CD4-positive, alpha-beta T cell treated with Interleukin-6 for 4 hours (primary cell): ENCODE results near the gene ST6GALNAC3.
"Not testable (repeated sequence)": the region's sequence is repeated elsewhere in the genome, so short reads cannot be mapped to it uniquely, and the experiment has no call there.

Source experiments
- DNase-seq: peaks from one replicate; pipeline ENCODE4 v3.0.0-alpha.2; 2020; ENCODE audit warnings: mixed read lengths

The ST6GALNAC3 gene

GRCh38 chr1:76109901-76110560 is 35.5 kb downstream of the ST6GALNAC3 start:
- DNase-seq = no peak

DNA sequence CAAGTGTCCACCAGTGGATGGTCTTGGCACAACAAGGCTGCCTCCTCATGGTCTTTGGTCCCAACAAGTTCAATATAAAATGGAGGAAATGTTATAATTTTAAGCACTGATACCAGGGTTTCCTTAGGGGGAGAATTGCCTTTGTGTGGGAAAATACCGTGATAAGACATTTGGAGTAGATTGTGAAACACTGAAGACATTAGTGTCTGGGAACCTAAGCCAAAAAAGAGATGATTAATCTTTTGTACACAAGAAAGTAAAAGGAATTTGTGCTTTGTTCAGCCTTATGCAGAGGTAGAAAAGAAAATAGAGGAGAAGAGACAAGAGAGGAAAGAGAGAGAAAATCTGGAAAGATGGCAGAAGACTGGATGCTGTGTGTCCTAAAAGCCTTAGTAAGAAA is 36.1 kb downstream of the ST6GALNAC3 start:
- no peak for DNase-seq

GRCh38 chr1:76112321-76112720 is 37.8 kb downstream of the ST6GALNAC3 start:
- DNase-seq = not testable (repeated sequence)

DNA sequence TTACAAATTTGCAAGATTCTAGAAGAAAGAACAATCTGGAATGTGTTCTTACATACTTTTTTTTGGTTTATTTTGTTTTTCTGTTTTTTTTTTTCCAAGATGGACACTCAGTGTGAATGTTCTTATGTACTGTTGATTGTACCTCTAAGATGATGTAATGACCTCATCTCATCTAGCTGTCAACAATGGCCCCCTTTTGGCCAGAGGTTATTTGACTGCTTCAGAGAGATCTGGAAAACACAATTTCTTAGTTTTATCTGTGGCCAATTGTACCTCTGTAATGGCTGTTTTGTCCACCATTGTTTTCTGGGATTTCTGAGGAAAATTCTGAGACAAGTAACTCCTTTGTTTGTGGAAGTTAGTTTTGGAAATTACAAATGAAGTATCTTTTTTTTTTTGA is 38.9 kb downstream of the ST6GALNAC3 start:
- no peak for DNase-seq

DNA sequence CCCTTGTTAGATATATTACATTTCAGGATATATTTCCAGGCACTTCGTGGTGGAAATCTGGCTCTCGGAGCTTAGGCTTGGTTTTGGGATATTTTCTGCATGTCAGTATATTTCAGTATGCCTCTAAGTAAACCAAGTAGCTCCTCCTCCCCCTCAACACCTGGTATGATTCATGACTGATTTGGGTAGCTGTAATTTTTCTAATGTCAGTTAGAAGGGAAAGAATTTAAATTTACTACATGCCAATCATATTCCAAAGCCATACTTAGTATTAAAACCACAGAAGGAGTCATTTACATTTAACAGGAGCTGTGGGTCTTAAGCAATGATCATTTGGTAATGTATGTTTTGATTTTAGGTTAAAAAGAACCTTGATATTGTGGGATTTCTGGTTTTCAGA is 40.6 kb downstream of the ST6GALNAC3 start:
- no peak for DNase-seq

- no peak for DNase-seq
Measured at GRCh38 chr1:76121850-76122249, 47.3 kb downstream of the ST6GALNAC3 start.

DNA sequence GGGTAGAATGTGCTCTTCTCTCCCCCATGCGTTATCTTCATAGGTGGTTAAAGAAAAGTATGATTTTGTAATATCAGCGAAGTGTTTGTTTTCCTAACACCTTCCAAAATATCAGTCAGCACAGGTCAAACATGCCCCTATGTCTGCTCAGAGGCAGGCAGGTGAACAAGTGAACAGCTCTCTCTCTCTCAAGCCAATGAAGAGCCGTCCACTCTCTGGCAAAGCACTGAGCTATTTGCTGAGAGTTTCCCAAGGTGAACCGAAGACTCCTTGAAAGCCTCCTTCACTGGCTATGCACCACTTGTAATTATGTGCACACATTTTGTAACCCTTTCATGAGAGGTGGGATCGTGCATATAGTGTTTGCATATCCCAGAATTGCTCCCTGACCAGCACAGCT is 47.7 kb downstream of the ST6GALNAC3 start:
- no peak for DNase-seq

DNA sequence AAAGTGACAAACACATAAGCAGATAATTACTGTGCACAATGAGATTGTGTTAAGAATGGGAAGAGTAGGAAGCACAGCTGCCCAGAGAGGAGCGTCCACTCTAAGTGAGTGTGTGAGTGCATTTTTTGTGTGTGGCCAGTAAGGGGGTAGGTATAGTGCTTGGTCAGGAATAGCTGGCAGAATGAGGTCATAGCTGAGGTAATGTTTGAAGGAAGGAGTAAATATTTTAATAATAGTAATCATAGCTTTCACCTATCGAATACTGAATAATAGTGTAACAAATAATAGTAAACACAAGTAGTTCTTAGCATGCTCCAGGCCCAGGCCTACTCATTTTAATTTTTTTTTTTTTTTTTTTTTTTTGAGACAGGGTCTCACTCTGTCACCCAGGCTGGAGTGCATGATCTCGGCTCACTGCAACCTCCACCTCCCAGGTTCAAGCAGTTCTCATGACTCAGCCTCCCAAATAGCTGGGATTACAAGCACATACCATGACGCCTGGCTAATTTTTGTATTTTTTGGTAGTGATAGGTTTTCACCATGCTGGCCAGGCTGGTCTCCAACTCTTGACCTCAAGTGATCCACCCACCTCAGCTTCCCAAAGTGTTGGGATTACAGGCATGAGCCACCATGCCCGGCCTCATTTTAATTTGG is 49.0 kb downstream of the ST6GALNAC3 start:
- not testable (repeated sequence) for DNase-seq

GRCh38 chr1:76124196-76124595 is 49.6 kb downstream of the ST6GALNAC3 start:
- no peak for DNase-seq

DNA sequence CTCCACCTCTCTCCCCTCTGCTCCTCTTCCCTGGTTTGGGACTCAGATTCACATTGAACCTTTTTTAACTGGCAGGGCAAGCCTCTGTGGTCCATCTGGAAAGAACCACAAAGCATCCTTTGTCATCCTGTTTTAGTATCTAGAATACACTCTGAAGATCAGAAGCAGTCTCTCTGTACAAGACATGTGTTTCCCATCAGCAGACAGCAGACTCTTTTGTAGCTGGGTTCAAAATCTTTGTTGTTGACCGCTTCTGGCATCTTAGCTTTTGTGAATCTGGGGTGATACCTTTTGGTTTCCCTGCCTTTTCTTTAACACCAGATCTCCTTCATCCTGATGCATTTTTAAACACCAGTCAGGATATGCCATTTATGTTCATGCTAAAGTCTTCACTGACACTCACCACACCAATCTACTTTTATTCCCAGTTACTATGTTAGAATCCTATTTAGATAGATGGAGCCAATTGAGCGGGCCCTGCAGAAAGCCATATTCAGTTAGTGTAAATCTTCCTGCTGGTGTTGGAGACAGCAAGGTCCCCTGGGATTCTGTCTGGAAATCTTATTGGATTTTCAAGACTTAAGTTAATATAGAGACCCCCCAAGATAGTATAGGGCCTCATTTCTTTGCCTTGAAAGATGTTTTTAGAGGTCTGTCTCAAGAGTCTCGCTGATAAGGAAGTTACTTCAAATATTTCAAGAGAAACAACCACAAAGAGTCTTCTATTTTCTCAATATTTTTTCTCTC is 51.1 kb downstream of the ST6GALNAC3 start:
- DNase-seq = no peak

DNA sequence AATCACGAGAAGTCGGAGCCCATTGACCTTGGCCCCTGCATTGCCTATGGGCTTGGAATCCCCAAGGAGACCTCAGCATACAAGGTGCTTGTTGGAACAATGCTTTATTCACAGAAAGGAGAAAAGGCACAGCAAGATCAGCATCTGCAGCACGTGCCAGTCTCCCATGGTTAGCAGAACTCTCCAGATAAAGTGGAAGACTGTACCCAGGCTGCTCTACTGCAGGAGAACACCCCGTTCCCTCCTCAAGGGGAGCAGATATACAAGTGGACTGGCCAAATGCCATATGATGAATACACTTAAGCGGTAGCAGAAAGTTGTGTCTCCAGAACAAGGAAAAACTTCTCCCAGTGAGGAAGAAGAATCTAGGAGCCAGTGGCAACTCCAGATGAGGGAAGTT is 53.5 kb downstream of the ST6GALNAC3 start:
- no peak for DNase-seq

- DNase-seq = no peak
Measured at GRCh38 chr1:76129731-76130130, 55.2 kb downstream of the ST6GALNAC3 start.

- DNase-seq = no peak
Measured at GRCh38 chr1:76130992-76131391, 56.4 kb downstream of the ST6GALNAC3 start.

DNA sequence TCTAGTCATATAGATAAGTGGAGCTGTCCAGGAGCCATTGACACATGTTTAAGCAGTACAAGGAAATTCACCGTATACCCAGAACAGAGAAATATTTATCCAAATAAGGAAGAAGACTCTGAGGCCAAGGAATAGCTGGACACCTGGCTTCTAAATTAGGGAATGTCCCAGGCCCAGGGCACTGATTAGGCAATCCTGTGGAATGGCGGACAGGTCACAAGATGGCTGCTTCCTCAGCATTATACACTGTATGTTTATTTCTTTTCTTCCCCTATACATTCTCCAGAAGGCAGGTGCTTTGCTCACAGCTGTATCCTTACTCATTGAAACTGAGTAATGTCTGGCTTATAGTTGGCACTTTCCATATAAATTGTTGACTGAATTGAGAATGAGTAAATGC is 59.4 kb downstream of the ST6GALNAC3 start:
- no peak for DNase-seq

- no peak for DNase-seq
Measured at GRCh38 chr1:76135835-76136234, 61.3 kb downstream of the ST6GALNAC3 start.

- DNase-seq = no peak
Measured at GRCh38 chr1:76136894-76137293, 62.3 kb downstream of the ST6GALNAC3 start.

GRCh38 chr1:76137746-76138145 is 63.2 kb downstream of the ST6GALNAC3 start:
- DNase-seq = no peak

- DNase-seq = no peak
Measured at GRCh38 chr1:76138217-76138616, 63.7 kb downstream of the ST6GALNAC3 start.

GRCh38 chr1:76140227-76140626 is 65.7 kb downstream of the ST6GALNAC3 start:
- no peak for DNase-seq

DNA sequence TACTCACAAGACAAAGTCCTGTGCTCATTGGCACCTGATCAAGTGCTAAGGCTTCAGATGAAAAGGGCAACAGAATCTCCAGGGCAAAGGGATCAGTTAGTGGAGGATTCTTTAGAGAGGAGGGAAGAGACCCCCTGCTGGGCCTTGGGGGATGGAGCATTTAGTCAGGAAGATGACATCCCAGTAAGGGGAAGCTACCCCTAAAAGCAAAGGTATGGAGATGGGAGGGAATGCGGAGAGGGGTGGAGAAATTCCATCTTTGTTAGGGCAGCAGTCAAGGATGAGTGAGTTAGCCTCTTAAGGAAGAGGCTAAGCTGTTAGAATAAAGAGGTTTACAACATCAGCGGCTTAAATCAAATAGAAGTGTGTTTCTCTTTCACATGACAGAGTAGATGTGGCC is 67.4 kb downstream of the ST6GALNAC3 start:
- no peak for DNase-seq

- no peak for DNase-seq
Measured at GRCh38 chr1:76142771-76143540, 68.4 kb downstream of the ST6GALNAC3 start.

GRCh38 chr1:76144247-76144646 is 69.7 kb downstream of the ST6GALNAC3 start:
- DNase-seq = no peak

DNA sequence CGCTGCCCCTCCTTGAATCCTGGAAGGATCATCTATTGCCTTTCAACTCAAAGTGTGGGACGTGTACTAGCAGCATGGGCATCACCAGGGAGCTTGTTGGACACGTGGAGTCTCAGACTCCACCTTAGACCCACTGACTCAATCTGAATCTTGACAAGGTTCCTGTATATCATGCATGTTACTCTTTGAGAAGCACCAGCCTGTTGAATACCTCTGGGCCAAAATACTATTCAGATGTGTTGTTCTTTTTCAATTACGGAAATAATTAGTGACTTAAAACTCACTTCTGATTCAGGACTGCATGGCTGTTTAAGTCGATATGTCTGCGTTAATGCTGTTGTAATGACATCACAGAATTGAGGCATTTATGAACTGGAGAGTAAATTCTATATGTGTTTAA is 70.8 kb downstream of the ST6GALNAC3 start:
- no peak for DNase-seq
